Fibroblast of skin of right biceps (primary cell): ENCODE data around the gene WARS2.

Experiments used
- DNase-seq: peaks from one replicate; pipeline ENCODE4 v3.0.0-alpha.2; 2013

Gene WARS2

GRCh38 chr1:118995312-118996016 lies 145.0 kb downstream of the WARS2 start:
- no peak for DNase-seq

- no peak for DNase-seq
Observed at GRCh38 chr1:118993700-118994026, 146.8 kb downstream of the WARS2 start.

- DNase-seq = no peak
Observed at GRCh38 chr1:118992868-118993699, 147.4 kb downstream of the WARS2 start.

GRCh38 chr1:118992237-118992825 lies 148.1 kb downstream of the WARS2 start:
- DNase-seq = no peak

- DNase-seq = no peak
Observed at GRCh38 chr1:118991448-118991847, 149.0 kb downstream of the WARS2 start.

- peak; percentile 90 for DNase-seq
Observed at GRCh38 chr1:118990513-118991152, 149.8 kb downstream of the WARS2 start.

- DNase-seq = peak; percentile 95
Observed at GRCh38 chr1:118989878-118990378, 150.5 kb downstream of the WARS2 start.

- peak; percentile 72 for DNase-seq
Observed at GRCh38 chr1:118989006-118989815, 151.2 kb downstream of the WARS2 start.

- peak; percentile 96 for DNase-seq
Observed at GRCh38 chr1:118988186-118989005, 152.1 kb downstream of the WARS2 start, which contains the start of gene TBX15. Gene TBX15 (minus strand): TSS chr1:118988343. CDS start chr1:118987795, 548 bp downstream.

- DNase-seq = no peak
Observed at GRCh38 chr1:118987468-118988185, 152.8 kb downstream of the WARS2 start.

GRCh38 chr1:118986555-118987467 lies 153.6 kb downstream of the WARS2 start:
- DNase-seq = no peak

GRCh38 chr1:118985640-118986554 lies 154.6 kb downstream of the WARS2 start:
- DNase-seq = peak; percentile 74

GRCh38 chr1:118984722-118985639 lies 155.5 kb downstream of the WARS2 start:
- DNase-seq = peak; percentile 58

- peak; percentile 87 for DNase-seq
Observed at GRCh38 chr1:118984086-118984721, 156.2 kb downstream of the WARS2 start.

- peak; percentile 92 for DNase-seq
Observed at GRCh38 chr1:118983558-118984041, 156.9 kb downstream of the WARS2 start.

GRCh38 chr1:118982821-118983557 lies 157.5 kb downstream of the WARS2 start:
- no peak for DNase-seq
